ENCODE results near the gene PRSS3. TPM values are rescaled to one million over a fixed set of nuclear protein-coding genes. Genes with fewer than 3 reads are reported as not detected.

The PRSS3 gene
- total and polyA plus RNA-seq, 9 of the 15 experiments (the other 6 are each of a cell fraction or from before 2014, with no cell fraction given) = 0.35 to 0.42 TPM; not detected in 7

DNA sequence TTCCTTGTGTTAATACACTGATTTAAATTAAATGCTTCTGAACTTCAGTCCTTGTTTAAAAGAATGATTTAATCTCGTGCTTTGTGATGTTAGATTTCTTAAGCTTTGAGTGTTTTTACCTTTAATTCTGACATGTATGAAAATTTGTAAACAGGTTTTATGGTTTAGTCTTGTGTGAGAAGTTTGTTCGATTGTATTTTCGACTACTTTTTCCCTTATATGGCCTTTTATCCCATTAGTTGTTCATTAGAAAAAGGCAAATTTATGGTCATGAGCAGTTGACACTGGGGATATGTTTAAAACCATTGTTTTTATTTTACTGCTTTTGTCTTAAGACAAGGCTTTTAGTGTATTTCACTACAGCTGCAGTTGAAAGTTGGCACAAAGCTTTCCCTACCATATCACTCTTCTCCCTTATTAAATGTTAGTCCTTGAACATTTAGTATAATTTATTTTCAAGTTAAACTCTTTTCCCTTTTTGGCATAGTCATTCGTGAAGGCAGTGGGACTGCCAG, 24.9 kb downstream of the PRSS3 start:
- POLR2A ChIA-PET = no interaction called here
- no TSS peak for BruUV-seq (replicated peaks)
- TF ChIP-seq TGIF2 (CRISPR knock-in tag; IDR thresholded peaks at IDR 0.05) (no peak), TAF1 (IDR thresholded peaks at IDR 0.05; ENCODE audit: control insufficient read depth, extremely low read depth, insufficient read depth, low read length, severe bottlenecking) (no peak)
- TF ChIP-seq, protein P1, sequence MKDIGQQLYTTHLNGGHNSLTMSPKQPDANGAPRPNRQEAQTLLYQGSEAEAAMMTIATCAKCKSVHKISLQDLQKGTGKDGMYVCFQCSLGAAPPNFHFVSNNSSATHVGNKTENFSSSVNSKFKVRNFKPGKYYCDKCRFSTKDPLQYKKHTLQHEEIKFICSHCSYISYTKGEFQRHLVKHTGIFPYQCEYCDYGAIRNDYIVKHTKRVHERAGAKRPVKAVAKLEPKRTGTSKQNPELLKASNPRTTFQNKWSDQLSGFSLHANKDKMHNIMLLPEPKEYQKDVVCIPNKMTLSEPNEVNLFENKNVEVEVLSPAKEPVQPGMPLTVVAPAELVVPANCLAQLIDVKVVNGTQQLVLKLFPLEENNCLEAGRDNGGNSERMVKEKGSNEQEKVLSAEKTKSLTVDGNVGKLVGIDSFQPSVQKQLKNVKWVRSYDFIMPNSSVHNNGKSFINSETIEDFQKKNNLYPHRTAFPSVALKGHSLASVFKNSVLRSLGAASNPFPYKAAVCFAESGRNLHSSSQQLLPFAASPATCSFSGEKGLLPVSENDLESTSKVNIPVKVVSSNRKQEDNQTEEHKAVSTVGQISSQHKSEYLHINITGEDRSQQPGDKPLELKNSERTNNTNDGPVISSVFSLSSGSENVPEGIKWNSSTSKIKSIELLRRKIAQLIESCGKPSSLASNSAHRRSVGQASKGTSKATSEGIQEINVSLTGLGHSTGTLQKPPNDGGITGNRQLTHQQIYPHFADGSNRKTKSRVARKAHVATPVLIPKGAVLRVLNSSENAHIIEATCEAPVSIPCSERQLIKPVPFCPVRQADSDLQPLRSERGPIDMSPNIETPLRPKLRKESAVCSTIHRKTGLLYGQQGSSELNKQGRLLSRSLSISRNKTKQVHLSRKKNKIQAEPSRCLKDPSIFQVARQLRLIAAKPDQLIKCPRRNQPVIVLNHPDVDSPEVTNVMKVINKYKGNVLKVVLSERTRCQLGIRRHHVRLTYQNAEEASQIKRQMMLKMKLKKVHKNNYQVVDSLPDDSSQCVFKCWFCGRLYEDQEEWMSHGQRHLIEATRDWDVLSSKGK (CRISPR knock-in tag; IDR thresholded peaks at IDR 0.05) = no peak
- TF ChIP-seq, protein P2, sequence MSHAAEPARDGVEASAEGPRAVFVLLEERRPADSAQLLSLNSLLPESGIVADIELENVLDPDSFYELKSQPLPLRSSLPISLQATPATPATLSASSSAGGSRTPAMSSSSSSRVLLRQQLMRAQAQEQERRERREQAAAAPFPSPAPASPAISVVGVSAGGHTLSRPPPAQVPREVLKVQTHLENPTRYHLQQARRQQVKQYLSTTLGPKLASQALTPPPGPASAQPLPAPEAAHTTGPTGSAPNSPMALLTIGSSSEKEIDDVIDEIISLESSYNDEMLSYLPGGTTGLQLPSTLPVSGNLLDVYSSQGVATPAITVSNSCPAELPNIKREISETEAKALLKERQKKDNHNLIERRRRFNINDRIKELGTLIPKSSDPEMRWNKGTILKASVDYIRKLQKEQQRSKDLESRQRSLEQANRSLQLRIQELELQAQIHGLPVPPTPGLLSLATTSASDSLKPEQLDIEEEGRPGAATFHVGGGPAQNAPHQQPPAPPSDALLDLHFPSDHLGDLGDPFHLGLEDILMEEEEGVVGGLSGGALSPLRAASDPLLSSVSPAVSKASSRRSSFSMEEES (CRISPR knock-in tag; IDR thresholded peaks at IDR 0.05) = no peak

More for the DNA sequence above, 24.9 kb downstream of the PRSS3 start:
- no peak overlapping the region; the same call in 2 of the 3 replicates for H3K27ac ChIP-seq (ENCODE audit: extremely low read depth, low read depth, low read length)
- no peaks in the 10 kb centered on the region for H3K9me3 ChIP-seq (replicated peaks; ENCODE audit: control insufficient read depth, insufficient read depth, low read depth, low read length)
- H3K9ac ChIP-seq (ENCODE audit: insufficient read depth in 1 of 2, low read depth in 2 of 2, low read length in 2 of 2) = peak overlapping the region in 1 of 2 experiments; percentile 15; a peak in 1 of 4 replicates
- H3K4me3 ChIP-seq = no peak overlapping the region
- no peaks in the 10 kb centered on the region for H3K27me3 ChIP-seq (ENCODE audit: control insufficient read depth in 2 of 2, insufficient read depth in 2 of 2, low read length in 2 of 2)
- ATAC-seq (no peak), FAIRE-seq (no peak), DNase-seq (ENCODE audit: extremely low read depth in 1 of 4, low spot score in 3 of 4) (no peak)
- H3K4me2 ChIP-seq (ENCODE audit: insufficient read depth, low read length) = no peak overlapping the region
- peaks cover 76% of the 10 kb centered on the region for H3K79me2 ChIP-seq (ENCODE audit: control insufficient read depth, insufficient read depth, low read length)
- H4K20me1 ChIP-seq (replicated peaks; ENCODE audit: control insufficient read depth, insufficient read depth, low read length) = no peaks in the 10 kb centered on the region
- CTCF ChIA-PET (ENCODE audit: low intra/inter-chr PET ratio) = no interaction called here
- no peaks in the 10 kb centered on the region for H3K9me1 ChIP-seq (ENCODE audit: control insufficient read depth, insufficient read depth, low read length)
- peaks cover 6 to 11% of the 10 kb centered on the region in 2 experiments; a peak in 4 of 5 replicates for H3K4me1 ChIP-seq (replicated peaks in 1 of 2; ENCODE audit: control insufficient read depth in 2 of 2, insufficient read depth in 2 of 2, low read length in 2 of 2)
- no peak overlapping the region for H2AFZ ChIP-seq (ENCODE audit: low read depth, low read length)
- intact Hi-C loops (cut with micrococcal nuclease) = no loop called here
- in situ Hi-C loops (cut with MboI) = no loop called here
- 31% methylated on average over 4 of the region's 4 CpGs for WGBS (ENCODE audit: insufficient coverage, low coverage, missing lambda C conversion rate)
- peaks cover 7% of the 10 kb centered on the region; the same call in 1 of the 3 replicates for H3K36me3 ChIP-seq (ENCODE audit: control insufficient read depth, insufficient read depth, low read length)
